GM18873 (cell line): ENCODE results near the gene SLC9C1.

ENCODE experiments used
- ATAC-seq: cut with Tn5 transposase; IDR thresholded peaks from one replicate; pipeline ENCODE4 v1.9.1; 2021; ENCODE audit warnings: mild to moderate bottlenecking, moderate library complexity, moderate number of reproducible peaks; ENCODE audit not compliant: unreplicated experiment, low FRiP score

SLC9C1 gene

DNA sequence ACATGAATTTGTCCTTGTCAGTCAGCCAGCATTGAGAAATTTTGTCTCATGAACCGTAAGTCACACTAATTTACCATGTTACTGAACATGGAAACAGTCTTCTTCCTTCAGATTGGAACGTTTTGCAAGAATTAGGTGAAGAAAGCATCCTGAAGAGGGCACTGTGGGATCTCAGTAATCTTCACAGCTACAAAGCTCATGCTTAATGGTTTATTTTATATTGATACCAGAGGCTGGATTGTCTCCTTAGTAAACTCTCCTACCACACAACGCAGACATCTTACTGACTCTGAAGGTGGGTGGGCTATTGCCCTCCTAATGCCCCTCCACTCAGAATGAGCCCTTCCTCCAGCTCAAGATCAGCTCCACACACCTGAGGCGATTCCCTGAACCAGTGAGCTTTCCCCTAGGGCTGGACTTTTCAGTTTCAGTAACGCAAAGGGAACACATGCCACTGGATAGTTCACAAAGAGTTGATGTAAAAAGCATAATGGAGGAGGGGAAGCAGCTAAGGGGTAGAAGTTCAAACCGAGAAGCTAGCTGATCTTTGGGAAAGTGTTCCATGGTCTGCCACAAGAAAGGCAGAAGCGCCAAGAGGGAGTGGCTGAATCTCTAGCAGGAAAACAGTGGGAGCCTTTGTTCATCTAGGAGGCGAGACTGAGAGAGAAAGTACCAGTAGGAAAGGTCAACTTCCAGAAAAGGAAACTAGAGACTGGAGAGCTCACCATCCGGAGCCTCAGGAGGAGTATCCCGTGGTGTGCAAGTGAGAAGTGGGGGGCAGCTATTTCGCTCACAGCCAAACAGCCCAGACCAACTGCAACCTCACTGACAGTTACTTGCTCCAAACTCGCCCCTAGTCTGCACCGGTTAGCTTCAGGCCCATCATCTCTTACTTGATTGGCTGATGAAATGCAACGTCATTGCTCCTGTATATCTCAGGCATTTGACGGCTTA is at the start of gene SLC9C1:
Gene SLC9C1 (minus strand): TSS at position 849 of the 954 bp plus-strand sequence. CDS start 7,425 bp downstream, outside the sequence.
- ATAC-seq: no peak

- no peak for ATAC-seq
These were observed 47.4 kb upstream of the SLC9C1 start for GRCh38 chr3:112341386-112341785.

DNA sequence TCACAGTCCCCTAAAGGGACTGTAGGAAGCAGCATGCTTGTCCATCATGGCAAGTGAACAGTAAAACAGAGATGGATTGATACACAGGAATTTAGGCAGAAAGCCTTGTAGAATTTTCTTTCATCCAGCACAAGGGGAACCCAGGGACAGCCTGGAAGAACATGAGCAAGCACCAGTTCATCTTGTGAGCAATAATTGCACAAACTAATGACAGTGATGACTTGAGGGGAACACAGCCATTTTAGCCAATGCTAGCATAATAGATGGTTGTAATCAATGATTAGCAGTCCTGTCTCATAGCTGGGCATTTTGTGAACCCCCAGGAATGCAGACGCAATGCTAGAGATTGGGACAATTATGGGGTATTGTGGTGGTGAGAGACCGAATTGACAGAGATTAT is 45.6 kb upstream of the SLC9C1 start:
- no peak for ATAC-seq

- no peak for ATAC-seq
These were observed 45.1 kb upstream of the SLC9C1 start for GRCh38 chr3:112339134-112339533.

DNA sequence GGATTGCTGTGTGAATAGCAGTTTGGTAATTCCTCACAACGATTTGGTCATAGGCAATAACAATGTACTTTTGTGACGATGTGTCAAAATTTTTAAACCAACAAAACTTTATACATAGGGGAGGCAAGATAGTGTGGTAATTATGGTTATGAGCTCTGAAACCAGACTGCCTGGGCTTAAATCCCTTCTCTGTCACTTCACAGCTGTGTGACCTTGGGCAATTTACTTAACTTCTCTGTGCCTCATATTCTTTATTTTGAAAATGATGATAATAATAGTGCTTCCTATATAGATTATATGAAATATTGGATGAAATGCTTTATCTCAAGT is 44.7 kb upstream of the SLC9C1 start:
- ATAC-seq: no peak

- ATAC-seq: no peak
These were observed 44.2 kb upstream of the SLC9C1 start for GRCh38 chr3:112338021-112338726.

DNA sequence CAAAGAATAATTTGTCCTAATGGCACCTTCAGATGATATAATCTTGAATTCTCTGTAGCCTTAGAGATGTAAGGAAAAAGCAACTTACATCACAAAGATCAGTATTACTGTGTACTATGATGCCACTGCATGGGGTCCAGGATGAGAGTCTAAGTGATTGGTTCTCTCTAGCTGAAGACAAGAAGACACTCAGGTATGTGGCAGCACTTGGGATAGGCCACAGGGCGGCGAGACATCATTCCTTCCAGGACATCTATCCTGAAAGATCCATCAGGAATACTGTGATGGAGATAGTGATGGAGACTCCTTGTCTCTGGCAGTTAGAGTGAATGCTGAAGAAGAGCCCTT is 41.4 kb upstream of the SLC9C1 start:
- ATAC-seq: no peak

DNA sequence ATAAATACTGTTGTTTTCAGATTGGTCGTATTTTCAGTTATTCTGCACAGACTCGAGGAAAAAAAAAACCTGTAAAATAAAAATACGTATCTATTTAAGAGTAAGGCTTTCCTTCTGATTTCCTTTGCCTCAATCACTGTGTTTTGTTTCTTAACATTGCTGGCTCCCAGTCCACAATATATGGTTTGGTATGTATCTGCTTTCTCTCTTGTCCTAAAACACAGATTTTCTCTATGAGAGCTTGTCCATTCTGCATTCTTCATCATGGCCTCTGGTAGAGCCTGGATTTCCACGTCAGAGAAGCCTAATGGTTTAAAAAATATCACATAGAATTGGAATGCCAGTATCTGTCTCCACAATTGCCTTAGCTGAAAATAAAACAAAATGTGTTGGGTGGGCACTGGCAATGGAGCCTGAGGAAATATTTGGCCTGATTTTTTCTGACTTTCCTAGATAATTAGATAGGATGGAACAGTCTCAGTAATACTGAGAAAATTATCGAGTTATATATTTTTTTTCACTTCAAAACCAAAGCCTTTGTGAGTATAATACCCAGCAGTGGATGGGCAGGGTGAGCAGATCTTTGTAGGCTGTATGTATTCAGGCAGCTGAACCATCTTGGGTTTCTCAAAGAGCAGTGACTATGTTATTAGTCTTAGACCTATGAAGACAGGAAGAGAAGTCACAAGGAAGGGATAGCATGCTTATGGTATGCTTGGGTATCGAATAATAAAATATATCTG is 40.8 kb upstream of the SLC9C1 start:
- no peak for ATAC-seq

- ATAC-seq: peak; percentile 43
These were observed 39.6 kb upstream of the SLC9C1 start for GRCh38 chr3:112333381-112334317.

- ATAC-seq: peak; percentile 44
These were observed 39.0 kb upstream of the SLC9C1 start, which contains the start of gene CD200 for GRCh38 chr3:112333002-112333380. Gene CD200, plus strand, starts transcription at chr3:112333156. Its CDS starts 57 bp downstream, at chr3:112333213.

DNA sequence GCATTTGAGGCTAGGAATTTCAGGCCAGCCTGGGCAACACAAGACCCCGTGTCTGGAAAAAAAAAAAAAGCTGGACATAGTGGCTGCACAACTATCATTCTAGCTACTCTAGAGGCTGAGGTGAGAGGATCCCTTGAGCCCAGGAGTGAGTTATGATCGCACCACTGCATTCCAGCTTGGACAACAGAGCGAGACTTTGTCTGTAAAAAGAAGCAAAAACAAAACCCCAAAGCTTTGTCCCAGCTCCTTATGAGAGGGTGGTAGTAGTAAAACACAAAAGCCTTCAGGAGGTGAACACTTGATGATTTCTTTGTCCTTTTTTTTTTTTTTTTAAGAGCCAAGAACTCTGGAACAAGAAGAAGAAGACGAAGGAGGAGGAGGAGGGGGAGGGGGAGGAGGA is 37.8 kb upstream of the SLC9C1 start:
- no peak for ATAC-seq

DNA sequence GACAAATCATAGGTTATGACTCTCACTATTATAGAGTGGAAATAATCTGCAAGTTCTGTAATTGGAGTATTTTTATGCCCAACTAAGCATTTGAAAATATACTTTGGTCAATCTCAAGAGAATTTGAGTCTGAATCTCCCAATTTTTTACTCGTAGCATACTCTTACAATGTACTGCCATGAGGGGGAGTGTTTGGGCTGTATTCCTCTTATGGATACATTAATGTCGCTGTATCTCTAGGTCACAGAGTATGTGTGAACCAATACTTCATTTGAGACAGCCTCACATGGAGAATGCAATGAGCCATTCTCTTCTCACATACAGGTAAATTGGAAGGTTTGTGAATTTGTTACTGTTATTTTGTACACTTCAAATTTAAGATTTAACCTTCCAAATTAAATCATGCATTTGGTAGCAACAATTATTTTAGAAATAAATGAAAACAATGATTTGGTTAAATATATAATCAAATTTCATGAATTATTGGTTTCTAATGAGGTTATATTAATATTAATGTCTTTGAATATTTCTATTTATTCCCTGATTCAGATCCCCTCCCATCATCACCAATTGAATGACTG is 33.4 kb upstream of the SLC9C1 start:
- peak; percentile 97 for ATAC-seq

DNA sequence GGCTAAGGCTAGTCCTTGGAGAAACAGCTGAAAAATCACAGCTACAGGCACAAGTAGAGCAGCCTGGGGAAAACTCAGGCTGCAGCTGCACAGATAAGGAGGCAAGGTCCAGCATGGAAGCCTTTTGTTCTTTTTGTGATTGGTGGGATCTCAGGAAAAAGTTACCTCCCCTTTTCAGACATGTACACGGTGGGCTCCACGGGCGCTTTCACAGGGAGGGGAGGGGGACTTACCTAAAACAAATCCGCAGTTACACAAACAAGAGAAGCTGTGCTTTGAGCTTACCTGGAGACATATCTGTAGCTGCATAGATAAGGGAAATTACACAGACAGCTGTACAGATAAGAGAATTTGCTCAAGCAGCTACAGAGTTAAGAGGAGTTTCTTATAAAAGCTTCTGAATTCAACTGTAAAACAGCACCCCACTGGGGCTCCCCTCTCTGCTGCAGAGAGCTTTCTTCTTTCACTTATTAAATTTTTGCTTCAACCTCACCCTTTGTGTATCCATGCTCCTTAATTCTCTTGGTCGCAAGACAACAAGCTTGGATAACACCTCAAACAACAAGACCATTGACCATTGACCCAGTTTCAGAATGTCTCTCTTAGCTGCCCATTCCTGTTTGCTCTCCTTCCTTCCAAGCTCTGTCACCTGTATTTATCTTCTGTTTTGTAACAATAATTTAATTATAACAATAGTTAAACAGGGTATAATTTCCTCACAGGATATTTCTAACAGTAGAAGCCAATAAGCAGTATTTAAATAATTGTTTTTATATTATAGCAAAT is 28.0 kb upstream of the SLC9C1 start:
- ATAC-seq: no peak

DNA sequence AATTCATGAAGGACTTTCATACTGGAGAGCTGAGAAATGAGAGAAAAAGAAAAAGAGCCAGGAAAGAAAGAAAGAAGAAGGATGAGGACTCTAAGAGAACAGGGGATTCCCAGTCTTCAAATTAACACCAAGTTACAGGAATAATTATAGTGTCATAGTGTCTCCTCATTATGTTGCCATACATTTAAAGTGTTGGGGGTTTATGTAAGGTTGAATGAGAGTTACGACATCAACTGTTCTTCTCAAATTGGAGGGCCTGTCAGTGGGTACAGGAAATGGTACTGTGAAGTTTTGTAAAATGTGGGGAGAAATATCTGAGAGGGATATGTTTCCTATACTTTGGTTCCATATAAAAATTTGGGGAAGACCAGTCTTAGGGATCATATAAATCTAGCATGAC is 26.7 kb upstream of the SLC9C1 start:
- no peak for ATAC-seq

GRCh38 chr3:112319516-112320276 is 25.7 kb upstream of the SLC9C1 start:
- no peak for ATAC-seq

DNA sequence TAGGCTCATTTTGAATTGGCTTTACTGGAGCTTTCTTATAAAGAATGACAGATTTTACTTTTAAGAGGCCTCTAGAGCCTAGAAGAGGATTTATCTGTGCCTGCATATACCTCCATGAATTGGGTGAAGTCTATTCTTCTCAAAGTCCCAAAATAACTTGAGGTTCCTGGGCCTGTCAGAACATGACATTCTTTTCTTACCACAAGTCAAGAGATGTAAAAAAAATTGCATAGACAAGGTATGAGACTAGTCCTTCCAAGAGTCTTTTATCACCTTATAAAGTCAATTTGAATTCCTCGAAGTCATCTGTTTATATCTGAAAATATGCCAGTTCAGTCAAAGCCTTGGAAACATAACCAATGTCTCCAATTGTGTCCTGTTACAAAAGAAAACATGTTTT is 21.8 kb upstream of the SLC9C1 start:
- ATAC-seq: no peak

DNA sequence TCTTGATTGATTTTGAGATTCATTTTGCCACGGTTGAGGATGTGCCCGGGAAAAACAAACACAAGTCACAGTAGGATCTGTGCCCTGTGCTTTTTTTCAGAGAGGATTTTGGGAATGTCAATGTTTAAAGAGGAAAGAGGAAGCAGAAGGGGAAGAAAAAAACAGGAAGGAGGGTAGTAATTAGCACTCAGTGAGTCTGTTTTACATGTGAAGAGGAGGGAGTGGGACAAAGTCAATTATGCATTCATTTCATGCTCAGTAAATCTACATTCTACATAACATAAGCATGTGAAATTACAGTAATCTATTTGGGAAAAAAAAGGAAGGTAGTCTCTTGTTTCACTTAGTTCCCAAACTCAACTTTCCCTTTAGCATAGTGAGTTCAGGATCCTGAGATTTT is 20.6 kb upstream of the SLC9C1 start:
- ATAC-seq: no peak
